Trophoblast cell (in vitro differentiated cells and primary cell): ENCODE measurements around the gene METRN.
A peak's percentile ranks its signal among the peaks of the same experiment; 100 is the strongest.

Experiments used
- DNase-seq, 2 donors: peaks; one replicate each; pipeline ENCODE4 v3.0.0-alpha.2; 2016
- H2AFZ ChIP-seq: 2 replicates; pipeline ENCODE4 v1.6.1; 2013; ENCODE audit warnings: low read length, moderate library complexity, mild to moderate bottlenecking; ENCODE audit not compliant: insufficient read depth, poor library complexity
- H2AK5ac ChIP-seq: 2 replicates; pipeline ENCODE4 v1.6.1; 2013; ENCODE audit warnings: mild to moderate bottlenecking, low read length
- H2BK120ac ChIP-seq: 2 replicates; pipeline ENCODE4 v1.6.1; 2013; ENCODE audit warnings: low read length, mild to moderate bottlenecking, moderate library complexity; ENCODE audit not compliant: insufficient read depth, poor library complexity
- H2BK12ac ChIP-seq: 2 replicates; pipeline ENCODE4 v1.6.1; 2013; ENCODE audit warnings: mild to moderate bottlenecking, low read length, moderate library complexity
- H2BK5ac ChIP-seq: 2 replicates; pipeline ENCODE4 v1.6.1; 2013; ENCODE audit warnings: low read length, low read depth, moderate library complexity, mild to moderate bottlenecking; ENCODE audit not compliant: poor library complexity
- H3K14ac ChIP-seq: 2 replicates; pipeline ENCODE4 v1.6.1; 2013; ENCODE audit warnings: mild to moderate bottlenecking, low read length
- H3K18ac ChIP-seq: 2 replicates; pipeline ENCODE4 v1.6.1; 2013; ENCODE audit warnings: mild to moderate bottlenecking, low read length
- H3K23ac ChIP-seq: 2 replicates; pipeline ENCODE4 v1.6.1; 2013; ENCODE audit warnings: low read length
- H3K27ac ChIP-seq: 2 replicates; pipeline ENCODE4 v1.5.1; 2013; ENCODE audit warnings: low read depth, mild to moderate bottlenecking, inconsistent platforms, low read length, moderate library complexity
- H3K27me3 ChIP-seq: 2 replicates; pipeline ENCODE4 v1.6.1; 2013; ENCODE audit warnings: inconsistent platforms, mild to moderate bottlenecking, low read length, moderate library complexity; ENCODE audit not compliant: insufficient read depth
- H3K36me3 ChIP-seq, 2 experiments: 1 replicate in 1 of 2; 2 replicates in 1 of 2; pipeline ENCODE4 v1.6.1; 2013; ENCODE audit warnings: low read length in 2 of 2, mild to moderate bottlenecking in 2 of 2, moderate library complexity in 1 of 2; ENCODE audit not compliant: insufficient read depth in 2 of 2, control insufficient read depth in 1 of 2
- H3K4ac ChIP-seq: 2 replicates; pipeline ENCODE4 v1.6.1; 2013; ENCODE audit warnings: low read depth, mild to moderate bottlenecking, low read length, moderate library complexity
- H3K4me1 ChIP-seq, 2 experiments: 1 replicate in 1 of 2; 2 replicates in 1 of 2; pipeline ENCODE4 v1.6.1; 2013; ENCODE audit warnings: low read length in 2 of 2, mild to moderate bottlenecking in 2 of 2, moderate library complexity in 1 of 2; ENCODE audit not compliant: insufficient read depth in 2 of 2, control insufficient read depth in 1 of 2
- H3K4me2 ChIP-seq: 2 replicates; pipeline ENCODE4 v1.6.1; 2013; ENCODE audit warnings: inconsistent platforms, mild to moderate bottlenecking, low read length, moderate library complexity
- H3K4me3 ChIP-seq: 2 replicates; pipeline ENCODE4 v1.5.1; 2013; ENCODE audit warnings: mild to moderate bottlenecking, low read depth, low read length, inconsistent platforms
- H3K79me1 ChIP-seq: one replicate; pipeline ENCODE4 v1.6.1; 2013; ENCODE audit warnings: low read length
- H3K79me2 ChIP-seq: 2 replicates; pipeline ENCODE4 v1.6.1; 2013; ENCODE audit warnings: low read length, mild to moderate bottlenecking; ENCODE audit not compliant: control insufficient read depth, insufficient read depth, poor library complexity
- H3K9ac ChIP-seq: 2 replicates; pipeline ENCODE4 v1.6.1; 2013; ENCODE audit warnings: mild to moderate bottlenecking, low read length
- H3K9me3 ChIP-seq: 2 replicates; pipeline ENCODE4 v1.6.1; 2013; ENCODE audit warnings: low read depth, mild to moderate bottlenecking, control low read depth, inconsistent platforms, low read length; ENCODE audit not compliant: insufficient read depth
- H4K12ac ChIP-seq: 2 replicates; pipeline ENCODE4 v1.6.1; 2013; ENCODE audit warnings: low read depth, mild to moderate bottlenecking, low read length, moderate library complexity
- H4K8ac ChIP-seq: 2 replicates; pipeline ENCODE4 v1.6.1; 2013; ENCODE audit warnings: low read depth, mild to moderate bottlenecking, low read length, moderate library complexity
- H4K91ac ChIP-seq: one replicate; pipeline ENCODE4 v1.6.1; 2013; ENCODE audit warnings: low read depth, mild to moderate bottlenecking, low read length, moderate library complexity
- WGBS: extraction: QIAGEN DNeasy Blood & Tissue Kit; methylation state at CpG from one replicate; pipeline ENCODE4 v1.1.7; 2013; ENCODE audit warnings: missing lambda C conversion rate; ENCODE audit not compliant: insufficient read length, insufficient coverage; ENCODE audit errors: extremely low coverage; 5-methylcytosine and 5-hydroxymethylcytosine counted together

Gene METRN

GRCh38 chr16:730666-731509 is 16.0 kb downstream of the METRN start:
- no CpG with 5 or more reads among the region's 22 CpGs for WGBS
- no peak overlapping the region for H4K91ac ChIP-seq
- no peak overlapping the region for H2BK12ac ChIP-seq

GRCh38 chr16:732332-732731 is 17.4 kb downstream of the METRN start:
- Histone ChIP-seq H3K79me1 (peaks cover 3% of the 10 kb centered on the region), H2BK5ac (no peak overlapping the region), H2AFZ (no peak overlapping the region), H3K23ac (no peak overlapping the region), H3K18ac (no peak overlapping the region), H4K12ac (no peak overlapping the region), H2BK12ac (no peak overlapping the region), H3K79me2 (no peaks in the 10 kb centered on the region), H3K4me3 (no peak overlapping the region), H2BK120ac (no peak overlapping the region), H3K4ac (no peak overlapping the region), H3K27ac (no peak overlapping the region), H3K9ac (no peak overlapping the region), H3K27me3 (peaks cover 5% of the 10 kb centered on the region), H3K4me2 (no peak overlapping the region), H4K91ac (no peak overlapping the region), H3K36me3 (peaks cover 46 to 58% of the 10 kb centered on the region in 2 experiments), H3K9me3 (no peaks in the 10 kb centered on the region), H4K8ac (no peak overlapping the region), H2AK5ac (no peak overlapping the region), H3K4me1 (peaks cover 7 to 9% of the 10 kb centered on the region in 2 experiments), H3K14ac (no peak overlapping the region)
- no peak for DNase-seq
- no CpG with 5 or more reads among the region's 12 CpGs for WGBS

More at GRCh38 chr16:730666-731509, 16.0 kb downstream of the METRN start:
- Histone ChIP-seq H2AK5ac (no peak overlapping the region), H3K27me3 (peaks cover 7% of the 10 kb centered on the region), H3K27ac (no peak overlapping the region), H3K4me3 (no peak overlapping the region), H3K79me1 (peaks cover 3% of the 10 kb centered on the region), H3K36me3 (peaks cover 35 to 45% of the 10 kb centered on the region in 2 experiments), H4K8ac (no peak overlapping the region), H3K79me2 (no peaks in the 10 kb centered on the region), H3K4me1 (peaks cover 10 to 13% of the 10 kb centered on the region in 2 experiments), H3K9me3 (peaks cover 1% of the 10 kb centered on the region), H3K4ac (no peak overlapping the region), H3K9ac (no peak overlapping the region), H2AFZ (no peak overlapping the region), H3K4me2 (no peak overlapping the region), H3K18ac (no peak overlapping the region), H2BK5ac (no peak overlapping the region), H2BK120ac (no peak overlapping the region), H3K14ac (no peak overlapping the region), H4K12ac (no peak overlapping the region), H3K23ac (no peak overlapping the region)
- DNase-seq, result no peak

GRCh38 chr16:732936-733335 is 18.0 kb downstream of the METRN start:
- no peak overlapping the region for H4K12ac ChIP-seq
- no peak overlapping the region for H3K4ac ChIP-seq
- H2BK120ac ChIP-seq, result no peak overlapping the region
- H2BK12ac ChIP-seq, result no peak overlapping the region
- H3K9me3 ChIP-seq, result no peaks in the 10 kb centered on the region
- H3K36me3 ChIP-seq, result peaks cover 49 to 58% of the 10 kb centered on the region in 2 experiments
- no peak overlapping the region for H3K27ac ChIP-seq
- H2AFZ ChIP-seq, result no peak overlapping the region
- H3K14ac ChIP-seq, result no peak overlapping the region
- no peaks in the 10 kb centered on the region for H3K79me2 ChIP-seq
- peaks cover 3% of the 10 kb centered on the region in 2 experiments for H3K4me1 ChIP-seq
- H4K8ac ChIP-seq, result no peak overlapping the region
- no peak overlapping the region for H4K91ac ChIP-seq
- no peak overlapping the region for H3K23ac ChIP-seq
- no peak overlapping the region for H2BK5ac ChIP-seq
- H3K27me3 ChIP-seq, result no peaks in the 10 kb centered on the region
- no peak overlapping the region for H3K9ac ChIP-seq
- no peak overlapping the region for H2AK5ac ChIP-seq
- H3K79me1 ChIP-seq, result peaks cover 3% of the 10 kb centered on the region
- H3K4me3 ChIP-seq, result no peak overlapping the region
- WGBS, result no CpG with 5 or more reads among the region's 13 CpGs
- H3K4me2 ChIP-seq, result no peak overlapping the region
- H3K18ac ChIP-seq, result no peak overlapping the region
- no peak for DNase-seq

- Histone ChIP-seq H3K18ac (no peak overlapping the region), H3K79me1 (peaks cover under 1% of the 10 kb centered on the region), H3K27ac (no peak overlapping the region), H3K14ac (no peak overlapping the region), H3K36me3 (peaks cover 49 to 60% of the 10 kb centered on the region in 2 experiments), H4K12ac (no peak overlapping the region), H3K4me1 (peaks cover under 1% of the 10 kb centered on the region in 2 experiments), H2AK5ac (no peak overlapping the region), H2BK5ac (no peak overlapping the region), H4K91ac (no peak overlapping the region), H3K9ac (no peak overlapping the region), H3K4me3 (no peak overlapping the region), H3K79me2 (no peaks in the 10 kb centered on the region), H3K4me2 (no peak overlapping the region), H2BK120ac (no peak overlapping the region), H2BK12ac (no peak overlapping the region), H3K23ac (no peak overlapping the region), H3K4ac (no peak overlapping the region), H3K27me3 (no peaks in the 10 kb centered on the region), H3K9me3 (no peaks in the 10 kb centered on the region), H2AFZ (no peak overlapping the region), H4K8ac (no peak overlapping the region)
- peak in 1 of 2 donors; percentile 50 for DNase-seq
- WGBS, result no CpG with 5 or more reads among the region's 34 CpGs
Observed at GRCh38 chr16:733382-734207, 18.7 kb downstream of the METRN start.
